B cell (primary cell): ENCODE measurements around the gene CDH13. TPM values are rescaled to one million over a fixed set of nuclear protein-coding genes. Genes with fewer than 3 reads are reported as not detected.

Experiments
- ATAC-seq: fragments of 200-7000 bp; cut with Tn5 transposase; one replicate; pipeline ENCODE4 v1.10.0; 2021; ENCODE audit warnings: low read depth, mild to moderate bottlenecking, moderate number of reproducible peaks, moderate library complexity
- CTCF ChIA-PET: fragments of 350-600 bp; sonication (Branson Sonifier 250); formaldehyde crosslinking; loops from one replicate; lab custom pipeline; 2021; ENCODE audit warnings: antibody characterized with exemption, inconsistent platforms; lab: Charles Lee
- POLR2A ChIA-PET: fragments of 350-600 bp; sonication (Branson Sonifier 250); formaldehyde crosslinking; loops from one replicate; lab custom pipeline; 2021; ENCODE audit warnings: antibody characterized with exemption; lab: Charles Lee
- DNase-seq: peaks from one replicate; pipeline ENCODE4 v3.0.0; 2013
- H2AFZ ChIP-seq: 2 replicates; pipeline ENCODE4 v1.6.1; 2012; ENCODE audit warnings: mild to moderate bottlenecking, low read depth, low read length; ENCODE audit not compliant: insufficient read depth, poor library complexity, severe bottlenecking
- H3K27ac ChIP-seq, 2 donors: 1 replicate in 1 of 2; 2 replicates in 1 of 2; pipeline ENCODE4 v1.5.1; 2012 to 2013; ENCODE audit warnings: low read length in 2 of 2, mild to moderate bottlenecking in 2 of 2, moderate library complexity in 1 of 2
- H3K27me3 ChIP-seq, 4 experiments: fragments of 200-600 bp in 1 of 4; sonication (generic) in 1 of 4; replicated peaks in 1 of 4; 1 replicate in 2 of 4; 2 replicates in 2 of 4; pipeline versions ENCODE4 v1.6.1 to v1.7.0; 2013 to 2016; ENCODE audit warnings: low read length in 3 of 4, mild to moderate bottlenecking in 2 of 4, mixed read lengths in 1 of 4, moderate library complexity in 1 of 4; ENCODE audit not compliant: insufficient read depth in 4 of 4, control insufficient read depth in 3 of 4; ENCODE audit errors: control extremely low read depth in 1 of 4
- H3K36me3 ChIP-seq, 2 experiments: replicated peaks in 1 of 2; 1 replicate in 1 of 2; 2 replicates in 1 of 2; pipeline versions ENCODE4 v1.6.1 to v1.7.1; 2013; ENCODE audit warnings: low read length in 1 of 2; ENCODE audit not compliant: insufficient read depth in 2 of 2, control insufficient read depth in 1 of 2; ENCODE audit errors: control extremely low read depth in 1 of 2, extremely low read depth in 1 of 2
- H3K4me1 ChIP-seq, 2 donors: fragments of 200-600 bp in 1 of 2; sonication (generic) in 1 of 2; 1 replicate in 1 of 2; 2 replicates in 1 of 2; pipeline versions ENCODE4 v1.5.1 to v1.6.1; 2013 to 2017; ENCODE audit warnings: low read length in 2 of 2; ENCODE audit not compliant: control insufficient read depth in 2 of 2, insufficient read depth in 2 of 2
- H3K4me2 ChIP-seq: replicated peaks from 2 replicates; pipeline ENCODE3; 2012; ENCODE audit warnings: mild to moderate bottlenecking, low read depth, low read length; ENCODE audit not compliant: poor library complexity, severe bottlenecking
- H3K4me3 ChIP-seq, 5 experiments: fragments of 200-600 bp in 1 of 5; sonication (generic) in 1 of 5; 1 replicate in 3 of 5; 2 replicates in 2 of 5; pipeline versions ENCODE4 v1.5.1 to v1.7.0; 2011 to 2016; ENCODE audit warnings: low read length in 4 of 5, mild to moderate bottlenecking in 4 of 5, low read depth in 2 of 5, control low read depth in 1 of 5, moderate library complexity in 1 of 5; ENCODE audit not compliant: insufficient read depth in 1 of 5; ENCODE audit errors: control extremely low read depth in 1 of 5, extremely low read depth in 1 of 5
- H3K79me2 ChIP-seq: fragments of 200-600 bp; sonication (generic); one replicate; pipeline ENCODE4 v1.6.0; 2016; ENCODE audit warnings: low read length; ENCODE audit not compliant: control insufficient read depth, insufficient read depth
- H3K9ac ChIP-seq: fragments of 200-600 bp; sonication (generic); 2 replicates; pipeline ENCODE4 v1.6.1; 2017; ENCODE audit warnings: mild to moderate bottlenecking, low read length, moderate library complexity
- H3K9me3 ChIP-seq, 3 donors: one replicate each; pipeline versions ENCODE4 v1.6.1 to v1.7.1; 2013; ENCODE audit warnings: low read length in 2 of 3; ENCODE audit not compliant: control insufficient read depth in 2 of 3, insufficient read depth in 1 of 3; ENCODE audit errors: control extremely low read depth in 1 of 3
- H4K20me1 ChIP-seq: 2 replicates; pipeline ENCODE4 v1.6.0; 2012; ENCODE audit warnings: mild to moderate bottlenecking, low read length; ENCODE audit not compliant: insufficient read depth, control insufficient read depth, poor library complexity, severe bottlenecking
- H3K27ac Mint-ChIP-seq: one replicate; pipeline ENCODE4 v1.8.0; 2021; ENCODE audit warnings: mixed read lengths
- H3K27me3 Mint-ChIP-seq: one replicate; pipeline ENCODE4 v1.8.0; 2021; ENCODE audit warnings: mixed read lengths
- H3K4me1 Mint-ChIP-seq: one replicate; pipeline ENCODE4 v1.8.0; 2021; ENCODE audit warnings: mixed read lengths
- H3K4me3 Mint-ChIP-seq: one replicate; pipeline ENCODE4 v1.8.0; 2021; ENCODE audit warnings: mixed read lengths
- H3K9me3 Mint-ChIP-seq: one replicate; pipeline ENCODE4 v1.8.0; 2022; ENCODE audit warnings: mixed read lengths; ENCODE audit not compliant: insufficient read depth
- EZH2 ChIP-seq: IDR thresholded peaks from 2 replicates; pipeline ENCODE4 v1.6.1; 2012; ENCODE audit warnings: borderline replicate concordance, low read depth, mild to moderate bottlenecking, moderate library complexity, low read length; ENCODE audit not compliant: insufficient read depth, poor library complexity, severe bottlenecking
- WGBS: methylation state at CpG from one replicate; pipeline ENCODE4 v1.1.5; 2013; ENCODE audit warnings: missing lambda C conversion rate; ENCODE audit not compliant: insufficient coverage; 5-methylcytosine and 5-hydroxymethylcytosine counted together
- intact Hi-C: fragments of 100-400 bp; cut with micrococcal nuclease; formaldehyde crosslinking; loops from one replicate; pipeline ENCODE4 v1.10.0; 2022
- polyA plus RNA-seq: library from polyadenylated mRNA; depleted of rRNA; stranded (reverse); fragments of >200 nt; gene quantifications from 2 replicates; pipeline ENCODE4 v1.2.3, GENCODE V29; 2012
- total RNA-seq, 2 donors: library from RNA; stranded (reverse); fragments of 120-200 nt in 1 of 2; gene quantifications; 1 replicate in 1 of 2; 2 replicates in 1 of 2; pipeline versions ENCODE4 v1.2.3 to v1.2.4, GENCODE V29; 2013 to 2022
- TF ChIP-seq, protein P1 (sequence below): fragments of 200-600 bp; IDR thresholded peaks from one replicate; pipeline ENCODE4 v1.8.0; 2022; ENCODE audit warnings: antibody characterized with exemption, mild to moderate bottlenecking

The CDH13 gene
- total and polyA plus RNA-seq, 2 donors (not counting 1 experiment from before 2014, with no cell fraction given), result not detected

DNA sequence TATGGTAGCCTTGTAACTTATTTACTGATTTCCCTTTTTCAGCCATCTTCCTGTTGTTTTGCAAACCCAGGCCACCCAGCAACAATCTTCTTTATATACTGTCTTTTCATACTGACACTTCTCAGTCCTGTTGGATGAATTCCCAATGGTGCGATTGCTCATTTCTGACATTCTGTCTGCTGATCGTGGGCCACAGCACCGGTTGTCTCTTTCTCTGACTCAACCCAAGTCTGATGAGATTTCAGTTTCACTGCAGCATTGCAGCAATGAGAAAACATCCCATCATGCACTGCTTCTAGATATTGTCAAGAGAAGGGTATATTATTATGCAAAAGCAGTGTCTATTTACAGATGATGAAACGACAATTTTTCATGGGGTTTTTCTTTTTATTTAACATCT, 831.8 kb downstream of the CDH13 start:
- no peak overlapping the region for H3K4me2 ChIP-seq
- H3K27ac ChIP-seq, result no peak overlapping the region
- TF ChIP-seq, protein P1, sequence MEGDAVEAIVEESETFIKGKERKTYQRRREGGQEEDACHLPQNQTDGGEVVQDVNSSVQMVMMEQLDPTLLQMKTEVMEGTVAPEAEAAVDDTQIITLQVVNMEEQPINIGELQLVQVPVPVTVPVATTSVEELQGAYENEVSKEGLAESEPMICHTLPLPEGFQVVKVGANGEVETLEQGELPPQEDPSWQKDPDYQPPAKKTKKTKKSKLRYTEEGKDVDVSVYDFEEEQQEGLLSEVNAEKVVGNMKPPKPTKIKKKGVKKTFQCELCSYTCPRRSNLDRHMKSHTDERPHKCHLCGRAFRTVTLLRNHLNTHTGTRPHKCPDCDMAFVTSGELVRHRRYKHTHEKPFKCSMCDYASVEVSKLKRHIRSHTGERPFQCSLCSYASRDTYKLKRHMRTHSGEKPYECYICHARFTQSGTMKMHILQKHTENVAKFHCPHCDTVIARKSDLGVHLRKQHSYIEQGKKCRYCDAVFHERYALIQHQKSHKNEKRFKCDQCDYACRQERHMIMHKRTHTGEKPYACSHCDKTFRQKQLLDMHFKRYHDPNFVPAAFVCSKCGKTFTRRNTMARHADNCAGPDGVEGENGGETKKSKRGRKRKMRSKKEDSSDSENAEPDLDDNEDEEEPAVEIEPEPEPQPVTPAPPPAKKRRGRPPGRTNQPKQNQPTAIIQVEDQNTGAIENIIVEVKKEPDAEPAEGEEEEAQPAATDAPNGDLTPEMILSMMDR, result no peak
- TF ChIP-seq EZH2, result no peak
- ATAC-seq (no peak), DNase-seq (no peak)
- no peaks in the 10 kb centered on the region for H3K79me2 ChIP-seq
- ChIA-PET POLR2A (no interaction called here), CTCF (no interaction called here)
- H3K9ac ChIP-seq, result no peak overlapping the region
- H3K4me1 Mint-ChIP-seq, result no peaks in the 10 kb centered on the region
- H4K20me1 ChIP-seq, result no peaks in the 10 kb centered on the region
- 73% methylated on average over 2 of the region's 4 CpGs for WGBS
- H3K27me3 ChIP-seq, result no peaks in the 10 kb centered on the region
- no peak overlapping the region for H2AFZ ChIP-seq
- H3K9me3 ChIP-seq, result no peaks in the 10 kb centered on the region
- H3K36me3 ChIP-seq, result no peaks in the 10 kb centered on the region
- H3K27ac Mint-ChIP-seq, result no peak overlapping the region
- no peaks in the 10 kb centered on the region for H3K9me3 Mint-ChIP-seq
- intact Hi-C loops, result no loop called here
- H3K4me3 ChIP-seq, result no peak overlapping the region
- H3K4me3 Mint-ChIP-seq, result no peak overlapping the region
- peaks cover 3% of the 10 kb centered on the region for H3K27me3 Mint-ChIP-seq
- H3K4me1 ChIP-seq, result no peaks in the 10 kb centered on the region

DNA sequence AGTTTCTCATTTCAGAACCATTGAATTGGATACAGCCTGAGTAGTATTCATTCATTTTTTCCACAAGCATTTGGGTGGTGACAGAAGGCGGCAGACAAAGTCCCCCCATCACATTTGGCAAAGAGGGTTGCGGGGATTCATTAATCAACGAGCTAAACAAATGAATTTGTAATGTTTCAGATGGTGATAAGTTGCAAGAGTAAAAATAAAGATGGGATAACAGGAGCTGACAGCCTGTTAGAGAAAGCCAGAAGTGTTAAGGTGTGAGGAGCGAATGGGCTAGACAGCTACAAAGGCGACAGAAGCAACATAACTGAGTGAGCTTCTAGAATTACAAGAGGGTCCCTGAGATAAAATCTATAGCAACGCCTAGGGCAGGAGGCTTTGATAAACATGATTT, 838.2 kb downstream of the CDH13 start:
- Mint-ChIP-seq H3K4me3 (no peak overlapping the region), H3K4me1 (no peaks in the 10 kb centered on the region), H3K27me3 (no peaks in the 10 kb centered on the region), H3K27ac (no peak overlapping the region), H3K9me3 (no peaks in the 10 kb centered on the region)
- Histone ChIP-seq H2AFZ (no peak overlapping the region), H3K79me2 (no peaks in the 10 kb centered on the region), H3K9ac (no peak overlapping the region), H3K36me3 (no peaks in the 10 kb centered on the region), H3K27me3 (no peaks in the 10 kb centered on the region), H3K4me1 (no peaks in the 10 kb centered on the region), H3K4me3 (no peak overlapping the region), H3K9me3 (no peaks in the 10 kb centered on the region), H3K27ac (no peak overlapping the region), H4K20me1 (no peaks in the 10 kb centered on the region), H3K4me2 (no peak overlapping the region)
- CTCF ChIA-PET, result no interaction called here
- no peak for ATAC-seq
- no peak for DNase-seq
- WGBS, result 84% methylated on average over 3 of the region's 6 CpGs
- POLR2A ChIA-PET, result no interaction called here
- intact Hi-C loops, result no loop called here
- TF ChIP-seq, protein P1, result no peak
- TF ChIP-seq EZH2, result no peak
